Tibial nerve (tissue), 4 donors: Measurements from ENCODE around the gene LMF1.

Experiments
- CTCF ChIP-seq, 5 experiments: fragments of 200-600 bp in 3 of 5; fragments of 450-650 bp in 2 of 5; sonication (generic) in 3 of 5; IDR thresholded peaks; one replicate each; pipeline ENCODE4 v1.5.1; 2016 to 2019; ENCODE audit warnings: antibody characterized with exemption in 5 of 5, mild to moderate bottlenecking in 3 of 5, moderate library complexity in 2 of 5
- EP300 ChIP-seq, 2 donors: sonication (generic); formaldehyde crosslinking; IDR thresholded peaks; one replicate each; pipeline ENCODE4 v1.6.1; 2017; ENCODE audit warnings: antibody characterized with exemption in 2 of 2, mild to moderate bottlenecking in 1 of 2
- POLR2A ChIP-seq, 2 donors: fragments of 450-650 bp; IDR thresholded peaks; one replicate each; pipeline ENCODE4 v1.6.1; 2017; ENCODE audit warnings: antibody characterized with exemption in 2 of 2, mild to moderate bottlenecking in 2 of 2, moderate library complexity in 2 of 2

DNA sequence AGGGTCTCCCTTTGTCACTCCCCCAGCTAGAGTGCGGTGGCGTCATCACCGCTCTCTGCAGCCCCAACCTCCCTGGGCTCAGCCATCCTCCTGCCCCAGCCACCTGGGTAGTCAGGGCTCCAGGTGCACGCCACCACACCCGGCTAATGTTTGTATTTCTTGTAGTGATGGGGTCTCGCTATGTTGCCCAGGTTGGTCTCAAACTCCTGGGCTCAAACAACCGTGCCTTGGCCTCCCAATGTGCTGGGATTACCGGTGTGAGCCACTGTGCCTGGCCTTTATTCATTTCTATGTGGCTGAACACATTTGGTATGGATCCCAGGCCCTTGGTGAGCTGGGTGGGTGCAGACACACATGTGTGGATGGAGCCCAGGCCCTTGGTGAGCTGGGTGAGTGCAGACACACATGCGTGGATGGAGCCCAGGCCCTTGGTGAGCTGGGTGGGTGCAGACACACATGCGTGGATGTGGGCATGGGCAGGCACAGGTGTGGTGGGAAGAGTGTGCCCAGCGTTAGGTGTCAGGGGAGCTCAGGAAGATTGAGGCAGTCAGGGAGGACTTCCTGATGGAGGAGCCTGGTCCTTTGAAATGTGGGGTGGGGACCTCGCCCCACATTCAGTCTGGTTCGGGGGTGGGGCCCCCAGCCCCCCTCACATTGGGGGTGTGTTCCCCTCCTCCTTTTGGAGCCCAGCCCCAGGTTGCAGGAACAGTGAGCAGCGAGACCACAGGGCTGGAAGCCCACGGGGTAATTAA is 47.8 kb upstream of the LMF1 start:
- TF ChIP-seq POLR2A (IDR thresholded peaks at IDR 0.05) (no peak), CTCF (IDR thresholded peaks at IDR 0.05) (no peak), EP300 (IDR thresholded peaks at IDR 0.05) (no peak)
